ENCODE data around the gene OMA1. TPM values are rescaled to one million over a fixed set of nuclear protein-coding genes. Genes with fewer than 3 reads are reported as not detected.

The OMA1 gene
- polyA plus RNA-seq, 3 donors, result 11.2 to 24.5 (median 15.3) TPM

- Mint-ChIP-seq H3K27ac (no peak overlapping the region), H3K36me3 (peaks cover 11 to 21% of the 10 kb centered on the region in 2 donors), H3K9me3 (peaks cover 0 to 4% (median 0%) of the 10 kb centered on the region in 7 donors), H3K27me3 (ENCODE audit: low read depth in 3 of 3) (no peaks in the 10 kb centered on the region), H3K4me3 (no peak overlapping the region), H3K4me1 (peaks cover 20% of the 10 kb centered on the region)
- H3K4me3 ChIP-seq (replicated peaks in 1 of 3; ENCODE audit: low read depth in 2 of 3, low read length in 3 of 3), result no peak overlapping the region
- peaks cover 7 to 24% of the 10 kb centered on the region in 2 donors for H3K4me1 ChIP-seq (ENCODE audit: control insufficient read depth in 1 of 2, insufficient read depth in 2 of 2, low read length in 2 of 2)
- no peak overlapping the region for H2AFZ ChIP-seq (ENCODE audit: insufficient read depth, low read depth, low read length, poor library complexity, severe bottlenecking)
- no peak for TF ChIP-seq CTCF (IDR thresholded peaks at IDR 0.05)
- peaks cover 10 to 11% of the 10 kb centered on the region in 2 donors for H3K36me3 ChIP-seq (replicated peaks in 1 of 2; ENCODE audit: control insufficient read depth in 1 of 2, insufficient read depth in 2 of 2, low read length in 2 of 2)
- no peaks in the 10 kb centered on the region for H4K20me1 ChIP-seq (ENCODE audit: insufficient read depth, low read length)
- DNase-seq, result no peak
- no peaks in the 10 kb centered on the region for H3K79me2 ChIP-seq (ENCODE audit: insufficient read depth, low read length)
- intact Hi-C loops (cut with micrococcal nuclease), result no loop called here
- no peak overlapping the region for H3K27ac ChIP-seq (ENCODE audit: low read depth in 1 of 2, low read length in 2 of 2)
- WGBS (ENCODE audit: insufficient coverage), result no CpG with 5 or more reads among the region's 1 CpG
- no peak overlapping the region for H3K9ac ChIP-seq (ENCODE audit: insufficient read depth, low read length, poor library complexity, severe bottlenecking)
- no peak overlapping the region for H3K4me2 ChIP-seq (replicated peaks; ENCODE audit: extremely low read depth, low read length, poor library complexity, severe bottlenecking)
- H3K27me3 ChIP-seq (ENCODE audit: control insufficient read depth in 2 of 2, insufficient read depth in 2 of 2, low read length in 2 of 2), result no peaks in the 10 kb centered on the region
- H3K9me3 ChIP-seq (replicated peaks in 1 of 2; ENCODE audit: control insufficient read depth in 1 of 2, insufficient read depth in 1 of 2, low read length in 2 of 2), result no peaks in the 10 kb centered on the region
Measured at GRCh38 chr1:58529284-58529683, 17.2 kb downstream of the OMA1 start.

GRCh38 chr1:58528518-58528917, 18.0 kb downstream of the OMA1 start:
- Histone ChIP-seq H3K4me3 (replicated peaks in 1 of 3; ENCODE audit: low read depth in 2 of 3, low read length in 3 of 3) (no peak overlapping the region), H4K20me1 (ENCODE audit: insufficient read depth, low read length) (no peaks in the 10 kb centered on the region), H3K4me2 (replicated peaks; ENCODE audit: extremely low read depth, low read length, poor library complexity, severe bottlenecking) (no peak overlapping the region), H3K9ac (ENCODE audit: insufficient read depth, low read length, poor library complexity, severe bottlenecking) (no peak overlapping the region), H3K9me3 (replicated peaks in 1 of 2; ENCODE audit: control insufficient read depth in 1 of 2, insufficient read depth in 1 of 2, low read length in 2 of 2) (no peaks in the 10 kb centered on the region), H3K36me3 (replicated peaks in 1 of 2; ENCODE audit: control insufficient read depth in 1 of 2, insufficient read depth in 2 of 2, low read length in 2 of 2) (peaks cover 10 to 11% of the 10 kb centered on the region in 2 donors), H3K79me2 (ENCODE audit: insufficient read depth, low read length) (no peaks in the 10 kb centered on the region), H3K27me3 (ENCODE audit: control insufficient read depth in 2 of 2, insufficient read depth in 2 of 2, low read length in 2 of 2) (no peaks in the 10 kb centered on the region), H3K4me1 (ENCODE audit: control insufficient read depth in 1 of 2, insufficient read depth in 2 of 2, low read length in 2 of 2) (peaks cover 10 to 28% of the 10 kb centered on the region in 2 donors), H3K27ac (ENCODE audit: low read depth in 1 of 2, low read length in 2 of 2) (no peak overlapping the region), H2AFZ (ENCODE audit: insufficient read depth, low read depth, low read length, poor library complexity, severe bottlenecking) (no peak overlapping the region)
- WGBS (ENCODE audit: insufficient coverage), result no CpG with 5 or more reads among the region's 3 CpGs
- H3K4me3 Mint-ChIP-seq, result no peak overlapping the region
- peaks cover 0 to 3% (median 0%) of the 10 kb centered on the region in 3 donors for H3K27me3 Mint-ChIP-seq (ENCODE audit: low read depth in 3 of 3)
- peaks cover 15 to 25% of the 10 kb centered on the region in 2 donors for H3K36me3 Mint-ChIP-seq
- no peak overlapping the region for H3K27ac Mint-ChIP-seq
- no peak for TF ChIP-seq CTCF (IDR thresholded peaks at IDR 0.05)
- peaks cover 24% of the 10 kb centered on the region for H3K4me1 Mint-ChIP-seq
- intact Hi-C loops (cut with micrococcal nuclease), result no loop called here
- H3K9me3 Mint-ChIP-seq, result peaks cover 0 to 4% (median 0%) of the 10 kb centered on the region in 7 donors
- DNase-seq, result peak in 1 of 3 donors; percentile 9
